ENCODE measurements around the gene ANO1. TPM values are rescaled to one million over a fixed set of nuclear protein-coding genes. Genes with fewer than 3 reads are reported as not detected.

Gene ANO1
- total RNA-seq, 1 experiment from 2014 or later: 10.9 TPM

- H3K4ac ChIP-seq (ENCODE audit: low read depth, low read length): no peak overlapping the region
- H3K36me3 Mint-ChIP-seq (ENCODE audit: insufficient read depth in 1 of 3, low read depth in 3 of 3): peaks cover 0 to 3% (median 0%) of the 10 kb centered on the region in 3 experiments; a peak in 2 of 7 replicates
Measured at GRCh38 chr11:70185348-70186055, 107.4 kb downstream of the ANO1 start.

More at GRCh38 chr11:70185348-70186055, 107.4 kb downstream of the ANO1 start:
- no CpG with 5 or more reads among the region's 28 CpGs for WGBS (ENCODE audit: extremely low coverage, insufficient read length, low lambda C conversion rate)
- Histone ChIP-seq H2BK12ac (ENCODE audit: insufficient read length, low read depth, low read length) (no peak overlapping the region), H3K4me2 (ENCODE audit: insufficient read depth, insufficient read length, low read length) (no peak overlapping the region), H3K79me2 (ENCODE audit: insufficient read depth, low read length) (no peaks in the 10 kb centered on the region), H2BK15ac (ENCODE audit: low read depth, low read length) (no peak overlapping the region), H3K27ac (ENCODE audit: insufficient read length, low read depth, low read length) (no peak overlapping the region), H3K9me3 (ENCODE audit: control insufficient read depth, low read depth, low read length) (no peaks in the 10 kb centered on the region), H3K23me2 (ENCODE audit: insufficient read length, low read depth, low read length, poor library complexity, severe bottlenecking) (no peaks in the 10 kb centered on the region), H3T11ph (ENCODE audit: low read length) (no peak overlapping the region), H4K91ac (ENCODE audit: insufficient read length, low read depth, low read length) (no peak overlapping the region), H4K5ac (ENCODE audit: insufficient read length, low read depth, low read length) (no peak overlapping the region), H3K14ac (ENCODE audit: insufficient read depth, low read length) (no peak overlapping the region; the same call in 1 of the 2 replicates), H2BK5ac (ENCODE audit: insufficient read length, low read length) (no peak overlapping the region), H3K4me1 (ENCODE audit: insufficient read depth, low read length) (no peaks in the 10 kb centered on the region), H3K23ac (ENCODE audit: insufficient read length, low read depth, low read length) (no peak overlapping the region), H3K56ac (ENCODE audit: insufficient read length, low read depth, low read length) (no peak overlapping the region), H2AFZ (ENCODE audit: low read length) (no peak overlapping the region), H2AK5ac (ENCODE audit: insufficient read length, low read length) (no peak overlapping the region), H3K18ac (ENCODE audit: insufficient read length, low read depth, low read length) (no peak overlapping the region), H2BK120ac (ENCODE audit: low read depth, low read length, poor library complexity, severe bottlenecking) (no peak overlapping the region), H4K8ac (replicated peaks; ENCODE audit: insufficient read length, low read depth, low read length) (no peak overlapping the region), H2BK20ac (ENCODE audit: low read depth, low read length, poor library complexity, severe bottlenecking) (no peak overlapping the region), H3K79me1 (ENCODE audit: insufficient read depth, low read depth, low read length, poor library complexity, severe bottlenecking) (no peaks in the 10 kb centered on the region), H4K20me1 (ENCODE audit: control insufficient read depth, insufficient read depth, insufficient read length) (no peaks in the 10 kb centered on the region), H3K9ac (ENCODE audit: extremely low read depth, insufficient read length, low read length) (no peak overlapping the region), H3K27me3 (ENCODE audit: insufficient read depth, low read length) (no peaks in the 10 kb centered on the region)
- Mint-ChIP-seq H3K27me3 (ENCODE audit: low read depth) (peaks cover 5% of the 10 kb centered on the region; the same call in 1 of the 2 replicates), H3K9me3 (no peaks in the 10 kb centered on the region; a peak in 1 of 5 replicates), H3K4me1 (peaks cover 0 to 2% of the 10 kb centered on the region in 2 experiments; a peak in 1 of 4 replicates), H3K4me3 (no peak overlapping the region), H3K27ac (no peak overlapping the region)
- TF ChIP-seq, protein P1, sequence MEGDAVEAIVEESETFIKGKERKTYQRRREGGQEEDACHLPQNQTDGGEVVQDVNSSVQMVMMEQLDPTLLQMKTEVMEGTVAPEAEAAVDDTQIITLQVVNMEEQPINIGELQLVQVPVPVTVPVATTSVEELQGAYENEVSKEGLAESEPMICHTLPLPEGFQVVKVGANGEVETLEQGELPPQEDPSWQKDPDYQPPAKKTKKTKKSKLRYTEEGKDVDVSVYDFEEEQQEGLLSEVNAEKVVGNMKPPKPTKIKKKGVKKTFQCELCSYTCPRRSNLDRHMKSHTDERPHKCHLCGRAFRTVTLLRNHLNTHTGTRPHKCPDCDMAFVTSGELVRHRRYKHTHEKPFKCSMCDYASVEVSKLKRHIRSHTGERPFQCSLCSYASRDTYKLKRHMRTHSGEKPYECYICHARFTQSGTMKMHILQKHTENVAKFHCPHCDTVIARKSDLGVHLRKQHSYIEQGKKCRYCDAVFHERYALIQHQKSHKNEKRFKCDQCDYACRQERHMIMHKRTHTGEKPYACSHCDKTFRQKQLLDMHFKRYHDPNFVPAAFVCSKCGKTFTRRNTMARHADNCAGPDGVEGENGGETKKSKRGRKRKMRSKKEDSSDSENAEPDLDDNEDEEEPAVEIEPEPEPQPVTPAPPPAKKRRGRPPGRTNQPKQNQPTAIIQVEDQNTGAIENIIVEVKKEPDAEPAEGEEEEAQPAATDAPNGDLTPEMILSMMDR (conservative IDR thresholded peaks at IDR 0.05): no peak
- no peak for DNase-seq

All from H9 (cell line).